8988T (cell line): ENCODE measurements around the gene LPP.

ENCODE experiments used
- DNase-seq: peaks from one replicate; pipeline ENCODE4 v3.0.0; 2011

Gene LPP

DNA sequence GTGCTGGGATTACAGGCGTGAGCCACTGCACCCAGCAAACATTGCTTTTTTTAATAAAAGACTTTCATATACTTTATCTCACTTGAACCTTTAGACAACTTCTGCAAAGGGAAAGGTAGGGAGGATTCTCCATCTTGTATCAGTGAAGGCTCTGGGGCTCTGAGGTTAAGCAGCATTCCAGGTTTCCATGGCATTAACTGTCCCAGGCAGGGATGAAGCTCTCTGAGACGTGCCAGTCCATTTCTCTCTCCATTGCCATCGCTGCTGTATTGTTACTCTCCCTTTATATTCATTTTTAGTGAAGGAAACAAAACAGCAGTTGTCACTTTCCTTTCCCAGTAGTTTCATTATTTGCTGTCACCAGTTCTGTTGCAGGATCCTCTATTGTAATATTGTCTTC, 342.4 kb downstream of the LPP start:
- no peak for DNase-seq

DNA sequence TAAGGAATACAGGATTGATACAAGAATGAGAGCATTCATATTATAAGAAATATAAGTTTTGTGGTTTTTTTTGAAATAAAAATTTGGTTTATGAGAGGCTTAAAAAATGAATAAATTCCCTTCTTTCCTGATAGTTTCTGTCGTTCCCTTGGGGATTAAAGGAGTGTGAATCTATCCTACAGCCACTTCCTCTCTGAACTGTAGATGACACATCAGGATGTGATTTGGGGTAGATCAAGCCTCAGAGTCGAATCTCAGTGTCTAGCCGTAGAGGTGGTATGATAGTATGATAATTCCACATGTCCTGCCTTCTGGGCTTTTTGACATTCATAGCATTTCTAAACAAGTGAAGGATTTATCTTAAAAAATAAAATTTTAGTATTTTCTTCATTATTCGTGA, 343.1 kb downstream of the LPP start:
- DNase-seq: no peak

DNA sequence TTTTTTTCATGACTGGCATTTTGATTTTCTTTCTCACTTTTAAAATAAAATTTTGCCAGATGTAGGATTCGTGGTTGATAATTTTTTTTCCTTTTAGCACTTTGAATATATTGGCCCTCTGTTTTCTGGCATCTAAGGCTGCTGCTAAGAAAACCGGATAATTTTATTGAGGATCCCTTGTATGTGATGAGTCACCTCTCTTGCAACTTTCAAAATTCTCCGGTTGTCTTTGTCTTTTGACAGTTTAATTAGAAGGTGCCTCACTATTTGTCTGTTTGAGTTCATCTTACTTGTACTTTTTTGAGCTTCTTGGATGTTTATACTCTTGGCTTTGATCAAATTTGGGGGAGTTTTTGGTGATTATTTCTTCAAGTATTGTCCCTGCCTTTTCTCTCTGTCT, 349.7 kb downstream of the LPP start:
- DNase-seq: no peak

DNA sequence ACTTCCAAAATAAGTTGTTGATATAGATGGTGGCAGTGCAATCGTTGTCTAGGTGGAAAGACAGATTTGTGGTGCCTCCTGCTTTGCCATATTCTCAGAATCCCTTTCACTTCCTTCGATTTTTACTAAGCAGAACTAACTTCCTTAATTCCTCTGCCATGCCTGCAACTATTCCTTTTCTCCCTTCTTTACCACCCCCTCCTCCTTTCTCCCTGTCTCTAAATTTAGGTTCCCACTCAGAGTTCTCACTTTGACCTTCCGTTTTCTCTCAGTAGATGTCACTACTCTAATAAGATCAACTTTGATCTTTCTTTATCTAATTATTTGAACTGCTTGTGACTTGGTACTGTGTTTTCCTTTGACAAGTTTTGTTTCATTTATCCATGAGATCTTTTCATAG, 351.2 kb downstream of the LPP start:
- no peak for DNase-seq

DNA sequence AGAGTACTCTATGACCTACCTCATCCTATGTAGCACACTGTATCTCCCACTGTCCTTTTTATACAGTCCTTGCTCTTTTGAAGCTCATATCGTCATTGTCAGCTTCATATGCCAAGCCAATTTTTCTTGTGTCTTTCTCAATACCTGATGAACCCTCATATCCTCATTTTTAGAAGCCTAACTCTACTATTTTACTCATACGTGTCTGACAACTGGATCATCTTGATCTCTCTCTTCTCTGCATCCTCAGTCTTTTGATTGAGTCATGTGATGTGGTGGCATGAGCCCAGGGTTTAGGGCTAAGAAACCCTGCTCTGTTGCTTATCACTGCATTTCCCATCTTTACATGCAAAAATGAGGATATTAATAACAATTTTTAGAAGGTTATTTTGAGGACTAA, 352.0 kb downstream of the LPP start:
- no peak for DNase-seq

DNA sequence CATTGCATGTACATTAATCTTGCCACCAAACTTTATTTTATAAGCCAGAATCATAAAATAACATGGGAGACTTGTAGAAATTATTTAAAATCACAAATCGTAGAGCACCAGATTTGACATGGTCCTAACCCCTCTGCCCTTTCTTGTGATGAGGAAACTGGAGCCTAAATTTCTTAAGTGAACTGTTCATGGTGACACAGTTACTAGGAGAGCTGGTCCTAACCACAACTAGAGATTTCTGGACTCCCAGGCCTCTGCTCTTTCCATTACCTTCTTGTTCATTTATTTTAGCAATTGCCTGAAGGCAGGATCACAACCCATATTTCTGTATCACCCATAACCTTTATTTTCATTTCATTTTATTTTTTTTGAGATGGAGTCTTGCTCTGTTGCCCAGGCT, 352.5 kb downstream of the LPP start:
- DNase-seq: no peak

DNA sequence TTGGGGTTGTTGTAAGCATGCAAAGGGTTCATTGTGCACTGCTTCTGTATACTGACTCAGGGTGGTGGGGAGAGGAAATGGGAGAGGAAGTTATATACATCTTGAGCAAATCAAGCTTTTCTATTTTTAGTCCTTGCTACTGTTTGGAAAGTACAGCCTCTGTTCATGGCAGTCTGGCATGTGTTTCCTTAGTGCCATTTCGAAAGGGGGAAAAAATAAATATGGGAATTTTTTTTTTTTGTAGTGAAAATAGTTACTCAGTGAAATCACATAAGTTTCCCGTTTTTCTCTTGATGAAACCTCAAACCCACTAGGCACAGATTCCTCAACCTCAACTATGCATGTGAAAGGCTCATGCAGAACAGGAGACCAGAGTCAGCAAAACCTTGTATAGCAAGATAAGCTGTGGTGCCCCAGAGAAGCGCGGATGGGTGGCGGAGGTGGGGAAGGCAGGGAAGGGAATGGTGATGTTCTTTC, 353.3 kb downstream of the LPP start:
- no peak for DNase-seq

DNA sequence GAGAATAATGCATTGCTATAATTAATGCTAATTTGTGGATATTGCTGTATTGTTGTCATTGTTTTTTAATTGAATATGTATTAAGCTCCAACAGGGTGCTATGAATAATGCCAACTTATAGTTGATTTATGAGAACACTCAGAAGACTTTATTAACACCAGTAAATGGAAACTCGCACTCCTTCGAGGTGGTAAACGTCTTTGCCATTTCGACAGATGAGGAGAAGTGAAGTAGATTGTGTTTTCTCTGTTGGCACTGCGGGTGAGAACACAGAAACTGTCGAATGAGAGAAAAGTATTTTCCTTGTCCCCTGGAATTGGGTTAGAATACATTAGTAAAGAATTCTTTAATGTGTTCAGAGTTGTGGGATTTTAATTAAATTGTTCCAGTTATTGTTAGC, 354.5 kb downstream of the LPP start:
- DNase-seq: no peak

DNA sequence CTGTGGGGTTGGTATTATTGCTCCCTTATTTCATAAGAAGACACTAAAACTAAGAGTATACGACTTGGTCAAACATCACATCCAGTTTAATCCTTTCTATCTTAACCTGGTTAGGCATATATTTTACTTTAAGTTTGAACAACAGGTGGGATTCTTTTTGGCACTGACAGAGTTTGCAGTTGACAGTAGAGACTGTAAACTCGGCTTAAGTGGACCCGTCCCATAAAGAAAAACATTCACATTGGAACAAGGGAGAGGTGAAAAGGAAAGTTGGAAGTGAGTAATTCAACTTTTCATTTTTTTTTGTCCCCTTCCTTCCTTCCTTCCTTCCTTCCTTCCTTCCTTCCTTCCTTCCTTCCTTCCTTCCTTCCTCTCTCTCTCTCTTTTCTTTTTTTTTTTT, 355.4 kb downstream of the LPP start:
- DNase-seq: no peak

DNA sequence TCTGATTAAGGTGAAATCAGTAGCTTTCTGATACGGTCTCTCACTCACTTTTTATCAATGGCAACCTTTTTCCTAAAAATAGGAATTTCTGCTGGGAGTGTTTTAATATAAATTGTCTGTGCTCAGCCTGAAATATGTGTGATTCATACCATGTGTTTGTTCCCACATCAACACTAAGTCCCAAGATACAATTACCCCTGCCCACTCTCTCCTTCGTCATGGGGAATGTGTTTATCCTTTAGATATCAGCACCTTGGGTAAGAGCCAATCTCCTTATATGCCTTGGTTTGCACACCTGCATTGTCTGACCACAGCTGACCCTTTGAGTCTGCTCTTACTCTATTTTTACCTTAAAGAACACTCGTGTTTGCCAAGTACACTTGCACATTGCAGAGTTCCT, 356.4 kb downstream of the LPP start:
- no peak for DNase-seq

DNA sequence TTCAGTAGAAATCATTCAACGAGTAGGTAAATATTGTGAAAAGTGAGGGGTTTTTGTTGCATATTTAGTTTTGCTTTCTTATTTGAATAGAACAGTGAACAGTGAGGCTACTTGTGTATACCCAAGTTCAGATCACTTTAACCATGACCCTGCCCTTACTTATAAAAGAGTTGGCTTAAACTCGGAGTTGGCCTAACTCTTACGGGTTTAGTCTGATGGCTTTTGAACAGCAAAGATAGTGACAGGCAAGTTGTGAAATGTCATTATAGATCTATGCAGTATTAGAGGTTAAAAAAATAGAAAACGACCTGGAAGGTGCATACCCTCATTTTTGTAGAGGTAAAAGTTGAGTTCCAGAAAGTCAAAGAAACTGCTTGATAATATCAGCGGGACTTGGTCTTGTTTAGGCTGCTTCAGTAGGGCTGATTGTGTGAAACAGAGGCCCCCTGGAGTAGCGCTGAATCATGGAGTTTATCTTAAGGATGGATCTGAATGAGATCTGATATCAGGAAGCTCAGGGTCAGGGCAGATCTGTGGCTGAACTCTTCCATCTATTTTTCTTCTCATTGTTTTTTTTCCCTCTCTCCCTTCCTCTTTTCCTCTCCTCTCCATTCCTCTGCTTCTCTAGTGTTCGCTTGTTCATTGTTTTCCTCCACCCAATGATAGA, 359.8 kb downstream of the LPP start:
- DNase-seq: no peak

DNA sequence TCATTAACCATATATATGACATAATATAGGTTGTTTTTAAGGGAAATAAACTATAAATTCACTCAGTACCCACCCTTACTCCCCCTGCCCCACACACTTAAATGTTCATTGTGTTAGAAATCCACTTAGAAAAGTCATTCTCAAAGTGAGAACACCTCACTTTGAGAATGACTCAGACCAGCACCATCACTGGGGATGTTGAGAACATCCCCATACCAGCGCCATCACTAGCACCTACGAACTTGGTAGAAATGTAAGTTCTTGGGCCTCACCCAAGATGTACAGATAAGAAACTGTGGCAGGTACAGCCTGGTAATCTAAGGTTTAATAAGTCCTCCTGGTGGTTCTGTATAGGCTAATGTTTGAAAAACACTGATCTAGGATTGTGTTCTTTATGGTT, 362.6 kb downstream of the LPP start:
- DNase-seq: no peak

DNA sequence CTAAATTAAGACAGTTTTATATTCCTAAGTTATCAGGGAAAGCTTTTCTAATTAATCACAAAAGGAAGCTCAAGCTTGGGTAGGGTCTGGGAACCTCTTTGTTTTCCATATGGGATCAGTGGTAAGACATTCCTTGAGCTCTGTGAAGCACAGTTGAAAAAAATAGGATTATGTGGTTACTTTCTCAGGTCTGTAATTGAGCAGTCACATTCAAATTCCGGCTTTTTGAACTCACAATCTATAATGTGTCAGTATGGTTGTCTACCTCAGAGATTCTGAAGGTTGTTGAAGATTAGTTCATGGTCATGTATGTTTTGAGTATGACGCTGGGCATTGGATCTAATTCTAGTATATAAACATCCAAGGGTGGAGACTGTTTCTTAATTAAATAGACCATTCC, 364.5 kb downstream of the LPP start:
- DNase-seq: no peak

DNA sequence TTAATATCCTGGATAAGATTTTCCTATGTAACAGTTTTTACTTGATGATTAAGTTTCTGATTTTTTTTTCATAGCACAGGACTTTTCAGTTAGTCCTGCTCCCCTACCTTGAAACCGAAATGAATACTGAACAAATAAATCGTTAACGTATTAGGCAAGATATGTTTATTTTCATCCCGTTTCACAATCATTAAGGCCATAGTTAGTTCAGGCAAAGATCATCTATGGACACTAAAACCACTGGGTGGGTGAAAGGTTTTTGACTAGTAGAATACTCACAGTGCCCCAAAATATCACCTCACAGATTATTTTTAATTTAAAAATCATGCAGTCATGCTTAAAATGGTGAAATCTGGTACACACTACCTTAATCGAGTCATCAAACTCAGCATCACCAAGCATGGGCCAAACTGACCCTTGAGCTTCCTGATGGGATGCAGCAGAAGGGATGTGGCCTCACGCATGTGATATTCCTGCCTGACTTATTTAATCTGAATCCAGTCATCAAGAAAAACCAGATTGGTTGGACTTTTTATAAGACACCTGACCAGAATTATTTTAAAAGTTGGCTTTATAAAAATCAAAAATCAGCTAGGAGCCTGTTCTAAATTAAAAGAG, 365.0 kb downstream of the LPP start:
- DNase-seq: no peak

DNA sequence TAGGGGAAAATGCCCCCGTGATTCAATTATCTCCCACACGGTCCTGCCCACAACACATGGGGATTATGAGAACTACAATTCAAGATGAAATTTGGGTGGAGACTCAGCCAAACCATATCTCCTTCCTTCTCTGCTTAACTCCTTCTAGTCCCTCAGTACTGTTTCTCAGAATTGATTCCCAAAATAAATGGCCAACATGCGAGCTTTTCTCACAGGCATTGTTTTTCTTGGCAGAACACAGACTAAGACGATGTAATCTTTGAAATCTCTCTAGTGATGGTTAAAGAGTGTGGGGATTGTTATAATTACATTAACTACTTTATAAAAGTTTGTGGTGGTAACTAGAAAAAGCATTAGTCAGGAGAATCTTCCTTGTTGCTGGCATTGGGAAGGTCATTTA, 366.5 kb downstream of the LPP start:
- no peak for DNase-seq

DNA sequence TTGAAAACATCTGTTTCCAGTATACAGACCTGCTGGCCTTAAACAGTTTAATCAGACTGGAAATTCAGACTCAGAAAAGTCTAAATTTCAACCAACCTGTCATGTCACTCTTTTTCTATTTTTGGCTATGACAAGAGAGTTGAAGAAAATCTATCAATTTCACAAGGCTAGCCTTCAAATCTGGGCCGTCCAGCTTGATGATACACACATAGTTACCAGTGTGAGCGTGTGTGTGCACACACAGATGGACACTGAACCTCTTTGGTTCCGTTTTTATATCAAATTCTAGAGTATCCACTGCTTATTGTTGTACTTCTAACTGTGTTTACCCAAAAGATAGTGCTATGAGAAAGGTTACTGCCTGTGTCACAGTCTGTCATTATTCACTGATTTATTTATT, 368.2 kb downstream of the LPP start:
- DNase-seq: no peak

DNA sequence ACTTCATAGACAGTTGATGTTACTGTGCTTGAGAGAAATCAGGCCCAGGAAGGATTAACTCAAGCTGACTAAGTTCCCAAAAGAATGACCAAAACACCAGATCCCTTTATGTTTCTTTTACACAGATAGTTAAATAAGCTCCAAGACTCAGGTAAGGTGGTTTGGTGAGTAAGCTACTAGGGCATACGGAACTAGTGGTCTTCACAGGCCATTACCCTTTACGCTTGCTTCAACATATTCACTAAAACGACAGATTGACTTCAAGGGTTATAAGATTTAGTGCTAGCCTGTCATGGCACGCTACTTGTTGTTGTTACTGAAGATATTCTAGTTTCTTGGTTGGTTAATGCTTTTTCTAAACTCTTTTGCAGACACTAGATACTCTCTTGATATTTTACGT, 369.3 kb downstream of the LPP start:
- DNase-seq: no peak

DNA sequence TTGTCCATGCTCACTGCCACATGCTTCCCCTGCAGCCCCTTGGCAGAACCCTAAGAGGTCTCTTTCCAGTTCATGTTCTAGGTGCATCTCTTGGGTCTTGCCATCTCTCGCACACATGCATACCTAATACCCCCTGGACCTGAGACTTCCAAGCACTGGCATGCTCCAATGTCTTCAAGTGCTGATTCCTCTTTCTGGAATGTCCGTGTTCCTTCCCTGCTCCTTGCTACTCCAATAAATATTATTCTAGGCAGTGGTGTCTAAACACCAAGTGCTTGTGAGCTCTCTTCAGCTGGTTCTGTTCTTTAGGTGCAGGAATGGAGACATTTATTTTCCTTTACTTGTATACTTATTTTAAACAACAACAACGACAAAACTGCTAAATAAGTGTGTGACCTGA, 370.1 kb downstream of the LPP start:
- DNase-seq: no peak

DNA sequence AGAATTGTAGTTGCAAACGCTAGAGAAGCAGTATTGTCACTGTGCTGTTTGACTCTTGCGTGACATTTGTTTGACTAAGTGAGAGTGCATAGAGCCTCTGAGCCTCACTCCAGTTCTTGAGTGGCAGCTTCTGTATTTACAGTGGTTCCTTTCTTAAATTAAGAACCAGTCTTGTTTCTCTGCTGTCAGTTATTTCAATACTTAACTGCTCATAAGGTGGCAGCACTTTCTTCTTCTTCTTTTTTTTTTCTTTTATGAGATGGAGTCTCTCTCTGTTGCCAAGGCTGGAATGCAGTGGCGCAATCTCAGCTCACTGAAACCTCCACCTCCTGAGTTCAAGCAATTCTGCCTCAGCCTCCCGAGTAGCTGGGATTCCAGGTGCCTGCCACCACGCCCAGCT, 372.1 kb downstream of the LPP start:
- DNase-seq: no peak

DNA sequence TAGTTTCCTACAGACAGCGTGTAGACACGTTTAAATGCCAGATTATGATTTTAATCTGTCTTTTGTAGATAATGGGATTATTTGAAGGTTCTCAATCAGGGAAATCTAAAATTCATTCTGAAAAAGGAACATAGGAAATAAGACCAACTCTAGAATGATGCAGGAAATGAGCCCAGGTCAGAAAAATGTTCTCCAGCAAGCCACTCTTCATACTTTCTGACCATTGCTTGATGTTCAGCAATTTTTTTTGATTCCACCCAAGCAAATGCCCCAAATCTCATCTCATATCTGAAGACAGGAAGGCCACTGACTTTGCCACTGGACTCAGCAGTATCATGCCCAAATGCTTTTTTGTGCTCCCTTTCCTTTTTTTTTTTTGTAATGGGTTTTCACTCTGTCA, 373.4 kb downstream of the LPP start:
- no peak for DNase-seq

DNA sequence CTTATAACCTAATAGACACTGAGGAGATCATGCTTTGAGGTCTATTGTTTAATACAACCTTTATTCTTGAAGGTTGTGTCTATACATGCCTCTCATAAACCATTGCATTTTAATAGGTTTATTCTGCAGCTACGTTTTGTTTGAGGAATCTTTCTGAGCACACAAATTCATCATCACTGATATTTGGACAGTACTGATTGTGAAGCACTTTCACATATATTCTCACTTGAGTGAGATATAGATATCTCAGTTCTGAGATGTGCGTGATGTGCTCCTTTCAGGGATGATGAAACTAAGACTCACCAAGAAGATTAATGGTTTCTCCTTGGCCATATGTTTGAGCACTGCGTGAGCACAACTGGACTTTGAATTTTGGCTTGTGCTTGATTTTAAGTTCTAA, 374.4 kb downstream of the LPP start:
- DNase-seq: no peak

DNA sequence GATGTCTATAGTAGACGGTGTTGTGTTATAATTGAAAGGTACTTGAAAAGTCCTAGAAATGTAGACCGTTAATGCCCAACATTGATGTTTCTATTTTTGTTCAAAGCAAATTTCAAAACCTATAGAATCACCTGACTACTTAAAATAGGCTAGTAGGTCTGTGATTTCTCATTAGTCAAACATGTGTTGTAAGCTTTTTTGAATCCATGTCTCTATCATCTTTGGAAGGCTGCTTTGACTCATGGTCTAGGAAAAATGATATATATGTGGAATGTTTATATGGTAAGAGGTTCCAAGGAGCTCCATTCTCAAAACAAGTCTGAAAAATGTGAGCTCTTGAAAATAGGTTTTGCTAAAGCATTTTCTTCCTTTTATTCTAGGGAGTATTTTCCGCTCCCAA, 375.3 kb downstream of the LPP start:
- no peak for DNase-seq

DNA sequence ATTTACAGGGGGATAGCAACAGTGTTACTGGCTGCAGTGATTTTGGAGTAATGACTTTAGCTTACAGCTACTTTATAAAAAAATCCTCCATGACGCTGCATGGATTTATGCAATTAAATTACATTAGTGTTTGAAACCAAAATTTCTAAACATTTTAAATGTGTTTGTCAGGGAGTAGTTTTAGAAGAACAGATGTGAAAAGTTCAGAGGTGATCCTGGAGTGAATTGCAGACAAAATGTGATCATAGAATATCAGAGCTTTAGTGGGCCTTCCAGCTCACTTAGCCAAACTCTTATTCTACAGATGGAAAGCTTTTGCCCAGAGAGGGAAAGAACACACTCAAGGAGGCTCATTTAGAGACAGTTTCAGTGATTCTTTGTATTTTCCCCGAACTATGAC, 376.3 kb downstream of the LPP start:
- DNase-seq: no peak

DNA sequence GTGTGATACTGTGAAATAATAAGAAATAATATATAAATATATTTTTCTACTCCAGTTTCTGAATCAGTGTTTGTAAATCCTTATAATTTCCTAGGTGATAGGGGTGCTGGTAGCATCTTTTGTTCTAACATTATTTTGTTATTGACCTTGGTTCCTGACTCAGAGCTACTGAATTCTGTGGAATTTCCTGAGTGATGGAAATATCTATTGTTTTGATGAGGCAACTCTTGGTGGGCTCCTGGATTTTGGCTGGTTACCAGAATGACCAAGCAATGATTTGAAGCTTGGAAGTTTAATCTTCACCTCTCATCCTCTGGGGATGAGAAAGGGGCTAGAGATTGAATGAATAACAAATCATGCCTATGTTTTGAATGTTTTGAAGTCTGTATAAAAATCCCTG, 377.3 kb downstream of the LPP start:
- DNase-seq: no peak

DNA sequence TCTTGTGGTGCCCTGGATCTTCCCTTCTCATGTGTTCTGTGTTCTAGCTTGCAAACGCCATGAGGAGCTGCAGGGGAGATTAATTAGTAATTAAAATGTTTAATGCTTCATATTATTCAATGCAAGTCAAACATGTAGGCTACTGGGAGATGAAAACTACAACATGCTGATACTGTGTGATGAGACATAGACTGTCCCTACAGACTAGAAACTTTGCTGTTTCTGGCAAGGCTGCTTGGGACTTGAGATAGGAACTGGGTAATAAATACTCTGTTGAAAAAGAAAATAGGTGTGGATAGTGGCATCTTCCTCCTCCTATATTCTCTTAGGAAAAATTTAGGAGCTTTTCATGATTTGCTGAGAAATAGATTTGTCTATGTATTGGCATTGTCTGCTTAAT, 379.2 kb downstream of the LPP start:
- DNase-seq: no peak
